Activated naive CD4-positive, alpha-beta T cell treated with anti-CD3 and anti-CD28 coated beads for 36 hours (primary cell): ENCODE data around the gene POLR1A. TPM values are rescaled to one million over a fixed set of nuclear protein-coding genes. Genes with fewer than 3 reads are reported as not detected.

Experiments
- CTCF ChIA-PET: fragments of 350-600 bp; sonication (Branson Sonifier 250); formaldehyde crosslinking; loops from one replicate; lab custom pipeline; 2021; ENCODE audit warnings: antibody characterized with exemption; lab: Charles Lee
- DNase-seq: peaks from one replicate; pipeline ENCODE4 v3.0.0-alpha.2; 2020
- H3K27ac Mint-ChIP-seq: one replicate; pipeline ENCODE4 v1.8.0; 2021; ENCODE audit warnings: mild to moderate bottlenecking, mixed read lengths
- H3K27me3 Mint-ChIP-seq: one replicate; pipeline ENCODE4 v1.8.0; 2021; ENCODE audit warnings: low read depth, mixed read lengths
- H3K36me3 Mint-ChIP-seq: one replicate; pipeline ENCODE4 v1.8.0; 2021; ENCODE audit warnings: low read depth, mixed read lengths
- H3K4me1 Mint-ChIP-seq: one replicate; pipeline ENCODE4 v1.8.0; 2021; ENCODE audit warnings: low read depth, mixed read lengths
- H3K4me3 Mint-ChIP-seq: one replicate; pipeline ENCODE4 v1.8.0; 2021; ENCODE audit warnings: mild to moderate bottlenecking, moderate library complexity, mixed read lengths
- H3K9me3 Mint-ChIP-seq: one replicate; pipeline ENCODE4 v1.8.0; 2021; ENCODE audit warnings: mixed read lengths
- intact Hi-C: fragments of 100-400 bp; cut with micrococcal nuclease; formaldehyde crosslinking; loops from one replicate; pipeline ENCODE4 v1.15.1; 2023
- total RNA-seq, 2 experiments: library from RNA; stranded (reverse); gene quantifications; one replicate each; pipeline ENCODE4 v1.2.3, GENCODE V29; 2021

The POLR1A gene
- total RNA-seq, 2 experiments from 2014 or later = 25.3 to 27.1 TPM

DNA sequence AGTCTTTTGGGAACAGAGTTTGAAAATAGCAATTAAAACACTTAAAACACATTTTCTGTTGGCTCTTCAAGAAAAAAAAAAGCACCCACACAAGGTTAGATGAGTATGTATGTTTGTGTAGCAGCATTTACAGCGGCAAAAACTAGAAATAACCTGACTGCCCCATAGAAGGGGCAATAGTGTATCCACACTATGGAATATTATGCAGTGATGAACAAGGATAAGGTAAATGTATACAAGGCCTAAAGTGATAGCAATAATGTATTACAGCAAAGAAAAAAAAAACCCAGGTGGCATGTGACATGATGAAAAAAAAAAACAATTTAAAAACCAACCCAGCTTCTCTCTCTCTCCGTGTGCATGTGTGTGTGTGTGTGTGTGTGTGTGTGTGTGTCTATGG lies 34.8 kb downstream of the POLR1A start:
- CTCF ChIA-PET = interaction anchor here (1.1 kb wide), 1 partner anchor 243 kb away, joined by 3 read pairs; no protein-coding TSS in a partner anchor
- intact Hi-C loops = loop anchor here (5.0 kb wide), 1 partner anchor 79 kb away; no protein-coding TSS in a partner anchor
- Mint-ChIP-seq H3K4me3 (no peak overlapping the region), H3K27me3 (no peaks in the 10 kb centered on the region), H3K36me3 (peaks cover 51% of the 10 kb centered on the region), H3K27ac (no peak overlapping the region), H3K9me3 (no peaks in the 10 kb centered on the region), H3K4me1 (peaks cover 20% of the 10 kb centered on the region)
- no peak for DNase-seq

DNA sequence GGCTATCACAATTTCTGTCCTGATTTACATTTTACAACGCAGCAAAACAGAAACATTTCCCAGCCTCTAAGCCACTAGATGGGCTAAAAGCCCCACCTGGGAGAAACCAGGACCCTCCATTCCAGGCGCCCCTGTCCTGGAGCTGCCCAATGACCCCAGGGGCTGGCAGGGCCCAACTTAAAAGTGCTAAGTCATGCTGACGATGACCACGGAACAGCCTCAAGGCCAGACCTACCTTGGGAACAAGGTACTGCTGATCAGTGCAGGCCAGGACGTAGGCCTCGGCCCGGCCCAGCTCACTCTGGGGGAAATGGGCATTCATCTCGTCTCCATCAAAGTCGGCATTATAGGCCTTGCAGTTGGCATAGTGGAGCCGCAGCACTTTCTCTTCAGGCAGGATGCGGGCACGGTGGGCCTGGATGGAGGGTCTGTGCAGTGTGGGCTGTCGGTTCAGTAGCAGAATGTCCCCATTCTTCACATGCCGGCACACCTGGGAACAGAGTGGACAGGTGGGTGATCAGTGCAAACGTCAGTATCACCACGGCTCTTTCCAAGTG lies 35.8 kb downstream of the POLR1A start:
- H3K27me3 Mint-ChIP-seq = no peaks in the 10 kb centered on the region
- H3K27ac Mint-ChIP-seq = no peak overlapping the region
- H3K9me3 Mint-ChIP-seq = no peaks in the 10 kb centered on the region
- H3K4me3 Mint-ChIP-seq = no peak overlapping the region
- CTCF ChIA-PET = no interaction called here
- intact Hi-C loops = loop anchor here (5.0 kb wide), 1 partner anchor 78 kb away; no protein-coding TSS in a partner anchor
- H3K4me1 Mint-ChIP-seq = peaks cover 20% of the 10 kb centered on the region
- H3K36me3 Mint-ChIP-seq = peaks cover 56% of the 10 kb centered on the region
- no peak for DNase-seq

DNA sequence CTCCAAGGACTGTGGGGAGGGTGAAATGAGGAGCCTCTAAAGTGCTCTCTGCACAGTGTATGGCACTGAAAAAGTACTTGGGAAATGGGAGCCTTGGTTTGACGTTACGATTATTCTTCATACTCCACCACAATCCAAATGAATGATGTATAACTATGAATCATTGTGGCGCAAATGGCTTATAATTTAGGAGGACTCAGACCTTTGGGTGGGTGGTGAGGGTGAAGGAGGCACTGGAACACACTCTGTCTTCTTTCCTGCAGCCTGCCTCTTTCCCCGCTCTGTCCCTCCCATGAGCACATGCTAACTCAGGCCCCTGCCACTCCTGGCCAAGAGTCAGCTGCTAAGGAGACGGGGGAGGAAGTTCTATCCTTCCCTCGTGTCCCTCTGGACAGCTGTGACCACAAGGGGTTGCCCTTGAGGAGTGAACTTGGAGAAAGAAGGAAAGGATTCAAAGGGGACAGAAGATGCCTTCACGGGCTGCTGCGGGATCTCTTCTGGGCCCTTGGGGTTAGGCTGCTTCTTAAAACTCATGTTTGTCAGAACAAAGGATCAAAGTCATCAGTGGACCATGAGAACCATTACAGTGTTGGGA lies 36.5 kb downstream of the POLR1A start:
- DNase-seq = no peak
- intact Hi-C loops = no loop called here
- H3K27me3 Mint-ChIP-seq = no peaks in the 10 kb centered on the region
- peak overlapping the region; percentile 31 for H3K27ac Mint-ChIP-seq
- CTCF ChIA-PET = no interaction called here
- no peak overlapping the region for H3K4me3 Mint-ChIP-seq
- peaks cover 20% of the 10 kb centered on the region for H3K4me1 Mint-ChIP-seq
- H3K36me3 Mint-ChIP-seq = peaks cover 59% of the 10 kb centered on the region
- H3K9me3 Mint-ChIP-seq = no peaks in the 10 kb centered on the region

DNA sequence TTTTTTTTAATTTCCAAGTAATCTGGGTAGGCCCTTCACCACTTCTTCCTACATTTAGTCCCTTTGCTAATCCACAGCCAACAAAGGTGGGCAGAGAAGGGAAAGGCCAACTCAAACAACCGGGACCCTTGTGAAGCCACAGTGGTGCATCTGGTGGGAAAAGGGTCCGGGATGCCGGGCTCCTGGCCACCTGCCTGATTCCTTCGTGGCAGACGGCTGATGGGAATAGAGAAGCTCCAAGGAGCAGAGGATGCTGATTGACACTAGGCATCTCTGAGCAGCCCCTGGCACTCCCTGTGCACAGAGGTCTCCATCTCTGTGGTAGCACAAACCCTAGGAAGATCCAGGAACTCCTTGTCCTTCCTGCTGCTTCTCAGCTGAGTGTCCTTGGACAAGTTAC lies 37.0 kb downstream of the POLR1A start:
- Mint-ChIP-seq H3K27me3 (no peaks in the 10 kb centered on the region), H3K36me3 (peaks cover 64% of the 10 kb centered on the region), H3K4me1 (peaks cover 20% of the 10 kb centered on the region), H3K27ac (no peak overlapping the region), H3K9me3 (no peaks in the 10 kb centered on the region), H3K4me3 (no peak overlapping the region)
- CTCF ChIA-PET = no interaction called here
- DNase-seq = no peak
- intact Hi-C loops = loop anchor here (1.0 kb wide), 1 partner anchor 32 kb away; no protein-coding TSS in a partner anchor

- no peaks in the 10 kb centered on the region for H3K27me3 Mint-ChIP-seq
- H3K36me3 Mint-ChIP-seq = peaks cover 66% of the 10 kb centered on the region
- intact Hi-C loops = loop anchor here (1.0 kb wide), 1 partner anchor 32 kb away; no protein-coding TSS in a partner anchor
- peaks cover 20% of the 10 kb centered on the region for H3K4me1 Mint-ChIP-seq
- no peak overlapping the region for H3K4me3 Mint-ChIP-seq
- peak; percentile 73 for DNase-seq
- no peaks in the 10 kb centered on the region for H3K9me3 Mint-ChIP-seq
- CTCF ChIA-PET = interaction anchor here (1.2 to 1.3 kb wide), 2 partner anchors 10 to 12 kb away, joined by 4 to 6 read pairs; no protein-coding TSS in a partner anchor
- H3K27ac Mint-ChIP-seq = no peak overlapping the region
Measured at GRCh38 chr2:86068136-86068588, 37.5 kb downstream of the POLR1A start.

GRCh38 chr2:86066915-86067314 lies 38.8 kb downstream of the POLR1A start:
- H3K36me3 Mint-ChIP-seq = peaks cover 69% of the 10 kb centered on the region
- H3K9me3 Mint-ChIP-seq = no peaks in the 10 kb centered on the region
- no peaks in the 10 kb centered on the region for H3K27me3 Mint-ChIP-seq
- no peak for DNase-seq
- CTCF ChIA-PET = interaction anchor here (1.3 kb wide), 1 partner anchor 9 kb away, joined by 4 read pairs; no protein-coding TSS in a partner anchor
- intact Hi-C loops = no loop called here
- no peak overlapping the region for H3K4me3 Mint-ChIP-seq
- H3K4me1 Mint-ChIP-seq = peaks cover 20% of the 10 kb centered on the region
- no peak overlapping the region for H3K27ac Mint-ChIP-seq

DNA sequence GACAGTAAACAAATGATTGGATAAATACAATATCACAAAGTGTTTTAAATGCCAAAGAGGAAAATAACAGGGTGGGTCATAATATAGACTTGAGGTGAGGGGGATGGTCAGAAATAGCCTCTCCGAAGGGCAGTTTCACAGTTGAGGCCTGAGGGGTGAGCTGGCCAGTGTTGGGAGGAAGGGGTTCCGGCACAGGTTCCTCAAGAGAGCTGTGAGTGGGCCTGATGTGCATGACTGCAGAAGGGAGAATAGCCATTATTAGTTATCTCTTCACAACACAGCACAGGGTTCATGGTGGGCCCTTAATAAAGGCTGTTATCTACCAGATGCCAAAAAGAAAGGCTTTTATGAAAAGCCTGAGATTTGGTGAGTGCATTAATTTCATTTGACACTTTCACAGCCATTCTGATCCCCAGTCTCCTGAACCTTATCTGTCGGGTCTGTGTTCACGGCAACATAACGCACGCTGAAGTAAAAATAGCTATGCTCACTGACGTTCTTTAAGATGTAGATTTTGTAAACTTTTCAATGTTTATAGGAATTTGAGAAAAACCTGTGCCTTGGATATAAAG lies 39.6 kb downstream of the POLR1A start:
- H3K4me1 Mint-ChIP-seq = peaks cover 20% of the 10 kb centered on the region
- H3K27me3 Mint-ChIP-seq = no peaks in the 10 kb centered on the region
- no peaks in the 10 kb centered on the region for H3K9me3 Mint-ChIP-seq
- CTCF ChIA-PET = no interaction called here
- H3K4me3 Mint-ChIP-seq = no peak overlapping the region
- H3K27ac Mint-ChIP-seq = no peak overlapping the region
- intact Hi-C loops = no loop called here
- no peak for DNase-seq
- peaks cover 66% of the 10 kb centered on the region for H3K36me3 Mint-ChIP-seq

GRCh38 chr2:86065512-86065911 lies 40.2 kb downstream of the POLR1A start:
- DNase-seq = no peak
- H3K27ac Mint-ChIP-seq = no peak overlapping the region
- no peak overlapping the region for H3K4me3 Mint-ChIP-seq
- H3K4me1 Mint-ChIP-seq = peaks cover 20% of the 10 kb centered on the region
- no peaks in the 10 kb centered on the region for H3K27me3 Mint-ChIP-seq
- H3K9me3 Mint-ChIP-seq = no peaks in the 10 kb centered on the region
- intact Hi-C loops = no loop called here
- peaks cover 60% of the 10 kb centered on the region for H3K36me3 Mint-ChIP-seq
- CTCF ChIA-PET = no interaction called here

DNA sequence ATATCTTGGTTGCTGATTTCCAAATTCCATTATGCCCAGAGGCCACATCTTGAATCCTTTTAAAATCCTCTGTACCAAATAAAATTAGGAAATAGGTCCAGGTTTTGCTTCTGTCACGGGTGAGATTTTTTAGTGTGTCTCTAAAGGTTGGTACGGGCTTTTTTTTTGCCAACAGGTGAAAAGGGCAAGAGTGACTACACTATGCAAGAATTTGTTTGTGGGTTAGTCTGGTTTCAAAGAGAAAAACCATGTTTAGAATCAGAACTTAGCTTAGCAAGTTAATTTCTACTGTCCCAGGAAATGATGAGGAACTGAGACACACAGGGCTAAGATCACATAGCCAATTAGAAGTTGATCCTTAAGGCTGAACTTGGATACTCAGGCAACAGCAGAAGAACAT lies 41.7 kb downstream of the POLR1A start:
- DNase-seq = no peak
- peaks cover 56% of the 10 kb centered on the region for H3K36me3 Mint-ChIP-seq
- no peaks in the 10 kb centered on the region for H3K9me3 Mint-ChIP-seq
- no peak overlapping the region for H3K4me3 Mint-ChIP-seq
- no peak overlapping the region for H3K27ac Mint-ChIP-seq
- CTCF ChIA-PET = interaction anchor here (0.7 kb wide), 1 partner anchor 236 kb away, joined by 3 read pairs; no protein-coding TSS in a partner anchor
- H3K4me1 Mint-ChIP-seq = peaks cover 14% of the 10 kb centered on the region
- H3K27me3 Mint-ChIP-seq = no peaks in the 10 kb centered on the region
- intact Hi-C loops = no loop called here

GRCh38 chr2:86062043-86062442 lies 43.6 kb downstream of the POLR1A start:
- no peak for DNase-seq
- Mint-ChIP-seq H3K27ac (no peak overlapping the region), H3K9me3 (no peaks in the 10 kb centered on the region), H3K4me1 (peaks cover 3% of the 10 kb centered on the region), H3K4me3 (no peak overlapping the region), H3K27me3 (no peaks in the 10 kb centered on the region), H3K36me3 (peaks cover 53% of the 10 kb centered on the region)
- intact Hi-C loops = no loop called here
- CTCF ChIA-PET = no interaction called here

DNA sequence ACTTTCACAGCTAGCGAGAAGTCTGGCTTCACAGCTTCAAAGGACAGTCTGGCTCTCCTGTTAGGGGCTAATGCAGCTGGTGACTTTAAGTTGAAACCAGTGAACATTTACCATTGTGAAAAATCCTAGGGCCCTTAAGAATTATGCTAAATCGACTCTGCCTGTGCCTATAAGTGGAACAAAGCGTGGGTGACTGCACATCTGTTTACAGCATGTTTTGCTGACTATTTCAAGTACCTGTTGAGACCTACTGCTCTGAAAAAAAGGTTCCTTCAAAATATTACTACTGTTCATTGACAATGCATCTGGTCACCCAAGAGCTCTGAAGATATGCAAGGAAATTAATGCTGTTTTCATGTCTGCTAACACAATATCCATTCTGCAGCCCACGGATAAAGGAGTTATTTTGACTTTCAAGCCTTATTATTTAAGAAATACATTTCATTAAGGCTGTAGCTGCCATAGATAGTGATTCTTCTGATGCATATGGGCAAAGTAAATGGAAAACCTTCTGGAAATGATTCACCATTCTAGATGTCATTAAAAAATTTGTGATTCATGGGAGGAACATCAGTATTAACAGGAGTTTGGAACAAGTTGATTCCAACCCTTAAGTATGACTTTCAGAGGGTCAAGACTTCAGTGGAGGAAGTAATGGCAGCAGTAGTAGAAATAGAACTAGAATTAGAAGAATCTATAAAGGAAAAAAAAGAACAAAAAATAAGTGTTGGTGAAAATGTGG lies 48.9 kb downstream of the POLR1A start:
- Mint-ChIP-seq H3K4me1 (no peaks in the 10 kb centered on the region), H3K27me3 (no peaks in the 10 kb centered on the region), H3K9me3 (no peaks in the 10 kb centered on the region), H3K36me3 (peaks cover 36% of the 10 kb centered on the region), H3K27ac (no peak overlapping the region), H3K4me3 (no peak overlapping the region)
- intact Hi-C loops = no loop called here
- CTCF ChIA-PET = interaction anchor here (0.6 to 1.0 kb wide), 3 partner anchors 21 to 327 kb away, joined by 3 to 4 read pairs (median 4); no protein-coding TSS in a partner anchor
- no peak for DNase-seq

GRCh38 chr2:86055314-86055713 lies 50.4 kb downstream of the POLR1A start:
- CTCF ChIA-PET = no interaction called here
- H3K27me3 Mint-ChIP-seq = no peaks in the 10 kb centered on the region
- no peak for DNase-seq
- H3K4me1 Mint-ChIP-seq = no peaks in the 10 kb centered on the region
- H3K4me3 Mint-ChIP-seq = no peak overlapping the region
- H3K27ac Mint-ChIP-seq = no peak overlapping the region
- H3K9me3 Mint-ChIP-seq = no peaks in the 10 kb centered on the region
- peaks cover 37% of the 10 kb centered on the region for H3K36me3 Mint-ChIP-seq
- intact Hi-C loops = no loop called here
